ENCODE data around the gene KLHL17. TPM values are rescaled to one million over a fixed set of nuclear protein-coding genes. Genes with fewer than 3 reads are reported as not detected.

KLHL17 gene
- total RNA-seq, 4 donors from 2014 or later: 1.3 to 5.7 (median 2.3) TPM

GRCh38 chr1:958823-959730, 1.3 kb upstream of the KLHL17 start, which contains the start of gene NOC2L:
Gene NOC2L (minus strand): TSS chr1:959256. CDS start chr1:959240, 16 bp downstream.
- Histone ChIP-seq H3K4me3 (peak within 1 kb of the TSS; percentile 83 to 94 (median 92)), H3K9me3 (no peaks in the 10 kb centered on the region), H3K36me3 (peaks cover 0 to 33% of the 10 kb centered on the region in 2 donors), H3K27ac (peak within 1 kb of the TSS; percentile 69 to 86 (median 78)), H3K27me3 (no peaks in the 10 kb centered on the region), H3K4me1 (peaks cover 13 to 24% of the 10 kb centered on the region in 2 donors)
- DNase-seq (peak; percentile 86 to 90), ATAC-seq (peak; percentile 85 to 87)
- intact Hi-C loops (cut with DNase I; ENCODE audit: low total_unique reads) (loop anchor here (10.0 kb wide), 1 partner anchor 356 kb away; no protein-coding TSS in a partner anchor), in situ Hi-C loops (cut with MboI; ENCODE audit: low sequenced_read_pairs in 4 of 4) (no loop called here)
- TF ChIP-seq CTCF (IDR thresholded peaks at IDR 0.05 in 4 of 5, conservative IDR thresholded peaks at IDR 0.05 in 1 of 5) (no peak), POLR2A (IDR thresholded peaks at IDR 0.05) (peak; percentile 33 to 69)

- in situ Hi-C loops (cut with MboI; ENCODE audit: low sequenced_read_pairs in 4 of 4): no loop called here
- TF ChIP-seq POLR2A (IDR thresholded peaks at IDR 0.05): no peak
- TF ChIP-seq CTCF (IDR thresholded peaks at IDR 0.05 in 4 of 5, conservative IDR thresholded peaks at IDR 0.05 in 1 of 5): no peak
- ATAC-seq (peak; percentile 11 to 34), DNase-seq (no peak)
- Histone ChIP-seq H3K4me1 (peaks cover 13 to 24% of the 10 kb centered on the region in 2 donors), H3K27ac (peak overlapping the region in 1 of 4 donors; percentile 43), H3K9me3 (no peaks in the 10 kb centered on the region), H3K36me3 (peaks cover 0 to 25% of the 10 kb centered on the region in 2 donors), H3K27me3 (no peaks in the 10 kb centered on the region), H3K4me3 (peak overlapping the region; percentile 60 to 93 (median 88))
- intact Hi-C loops (cut with DNase I; ENCODE audit: low total_unique reads): loop anchor here (5.0 to 10.0 kb wide), 2 partner anchors 53 to 355 kb away; no protein-coding TSS in a partner anchor
These were observed 537 bp upstream of the KLHL17 start for GRCh38 chr1:959731-960362.

- H3K4me1 ChIP-seq: peaks cover 15 to 26% of the 10 kb centered on the region in 2 donors
- in situ Hi-C loops (cut with MboI; ENCODE audit: low sequenced_read_pairs in 4 of 4): no loop called here
These were observed 817 bp downstream of the KLHL17 start for GRCh38 chr1:961132-961669.

More at GRCh38 chr1:961132-961669, 817 bp downstream of the KLHL17 start:
- ATAC-seq: no peak
- Histone ChIP-seq H3K9me3 (no peaks in the 10 kb centered on the region), H3K27ac (no peak overlapping the region), H3K4me3 (peak overlapping the region; percentile 60 to 93 (median 88)), H3K27me3 (peaks cover 0 to 7% (median 0%) of the 10 kb centered on the region in 3 donors), H3K36me3 (peaks cover 0 to 12% of the 10 kb centered on the region in 2 donors)
- intact Hi-C loops (cut with DNase I; ENCODE audit: low total_unique reads): loop anchor here (5.0 kb wide), 1 partner anchor 54 kb away; no protein-coding TSS in a partner anchor
- no peak for DNase-seq
- TF ChIP-seq POLR2A (IDR thresholded peaks at IDR 0.05) (no peak), CTCF (IDR thresholded peaks at IDR 0.05 in 4 of 5, conservative IDR thresholded peaks at IDR 0.05 in 1 of 5) (no peak)
